HepG2 (cell line): ENCODE results near the gene MARVELD3. TPM values are rescaled to one million over a fixed set of nuclear protein-coding genes. Genes with fewer than 3 reads are reported as not detected.

Source experiments
- ARNT2 ChIP-seq: sonication (generic); formaldehyde crosslinking; IDR thresholded peaks from 2 replicates; pipeline ENCODE4 v1.8.0; 2022; ENCODE audit warnings: mild to moderate bottlenecking, low read depth, missing genetic modification reagents, moderate library complexity
- BRD4 ChIP-seq: sonication (generic); formaldehyde crosslinking; IDR thresholded peaks from 2 replicates; pipeline ENCODE4 v1.4.0; 2020; ENCODE audit warnings: missing genetic modification reagents
- KDM1A ChIP-seq: IDR thresholded peaks from 2 replicates; pipeline ENCODE4 v1.6.1; 2016; ENCODE audit warnings: missing compliant biosample characterization
- RBFOX2 ChIP-seq: fragments of 200-400 bp; formaldehyde crosslinking; IDR thresholded peaks from 2 replicates; pipeline ENCODE4 v1.6.1; 2017; ENCODE audit warnings: low read depth, mild to moderate bottlenecking, low read length
- REXO4 ChIP-seq: sonication (generic); formaldehyde crosslinking; IDR thresholded peaks from 2 replicates; pipeline ENCODE4 v1.8.0; 2022; ENCODE audit warnings: missing genetic modification reagents, mild to moderate bottlenecking, borderline replicate concordance
- SAFB2 ChIP-seq: sonication (generic); formaldehyde crosslinking; IDR thresholded peaks from 2 replicates; pipeline ENCODE4 v1.5.1; 2020; ENCODE audit warnings: missing genetic modification reagents, low read depth, mild to moderate bottlenecking, borderline replicate concordance
- TCF7L2 ChIP-seq: IDR thresholded peaks from 2 replicates; pipeline ENCODE4 v1.6.1; 2011; ENCODE audit warnings: mild to moderate bottlenecking, low read depth, low read length, moderate library complexity
- polyA plus RNA-seq, 8 experiments: library from polyadenylated mRNA; depleted of rRNA in 3 of 8; stranded (reverse) in 7 of 8; unstranded in 1 of 8; fragments of >200 nt; fragmentation: Illumina TruSeq in 4 of 8; extraction: Trizol in 4 of 8; gene quantifications; 2 replicates each; pipeline versions ENCODE4 v1.2.1 to v1.2.3, GENCODE V29; 2011 to 2016; ENCODE audit warnings: low read depth in 4 of 8, missing spikeins in 1 of 8, mixed read lengths in 1 of 8; ENCODE audit not compliant: insufficient read depth in 1 of 8
- total RNA-seq, 5 experiments: library from RNA; depleted of rRNA; stranded (reverse); fragments of >200 nt; fragmentation: Illumina TruSeq; extraction: Trizol; gene quantifications; 2 replicates each; pipeline ENCODE4 v1.2.3, GENCODE V29; 2016; ENCODE audit warnings: low read depth in 1 of 5
- TF ChIP-seq, protein P1 (sequence below): sonication (generic); formaldehyde crosslinking; conservative IDR thresholded peaks from 2 replicates; pipeline ENCODE4 v1.4.0; 2020; ENCODE audit warnings: mild to moderate bottlenecking, missing genetic modification reagents, moderate library complexity
- TF ChIP-seq, protein P2 (sequence below): IDR thresholded peaks from 2 replicates; pipeline ENCODE4 v1.6.1; 2018; ENCODE audit warnings: missing genetic modification reagents, mild to moderate bottlenecking, missing compliant biosample characterization
- TF ChIP-seq, protein P3 (sequence below): sonication (generic); formaldehyde crosslinking; IDR thresholded peaks from 2 replicates; pipeline ENCODE4 v1.4.0; 2020; ENCODE audit warnings: missing genetic modification reagents
- TF ChIP-seq, protein P4 (sequence below): IDR thresholded peaks from 2 replicates; pipeline ENCODE4 v1.6.1; 2016
- TF ChIP-seq, protein P5 (sequence below): sonication (generic); formaldehyde crosslinking; conservative IDR thresholded peaks from 2 replicates; pipeline ENCODE4 v1.8.0; 2022; ENCODE audit warnings: mild to moderate bottlenecking, moderate library complexity, missing genetic modification reagents
- TF ChIP-seq, protein P6 (sequence below): sonication (generic); formaldehyde crosslinking; IDR thresholded peaks from 2 replicates; pipeline ENCODE4 v1.5.0; 2020; ENCODE audit warnings: missing genetic modification reagents, mild to moderate bottlenecking, borderline replicate concordance

The MARVELD3 gene
- total and polyA plus RNA-seq, 2 of the 13 experiments (the other 11 are each of a cell fraction or from before 2014, with no cell fraction given) = 4.8 to 5.6 TPM

DNA sequence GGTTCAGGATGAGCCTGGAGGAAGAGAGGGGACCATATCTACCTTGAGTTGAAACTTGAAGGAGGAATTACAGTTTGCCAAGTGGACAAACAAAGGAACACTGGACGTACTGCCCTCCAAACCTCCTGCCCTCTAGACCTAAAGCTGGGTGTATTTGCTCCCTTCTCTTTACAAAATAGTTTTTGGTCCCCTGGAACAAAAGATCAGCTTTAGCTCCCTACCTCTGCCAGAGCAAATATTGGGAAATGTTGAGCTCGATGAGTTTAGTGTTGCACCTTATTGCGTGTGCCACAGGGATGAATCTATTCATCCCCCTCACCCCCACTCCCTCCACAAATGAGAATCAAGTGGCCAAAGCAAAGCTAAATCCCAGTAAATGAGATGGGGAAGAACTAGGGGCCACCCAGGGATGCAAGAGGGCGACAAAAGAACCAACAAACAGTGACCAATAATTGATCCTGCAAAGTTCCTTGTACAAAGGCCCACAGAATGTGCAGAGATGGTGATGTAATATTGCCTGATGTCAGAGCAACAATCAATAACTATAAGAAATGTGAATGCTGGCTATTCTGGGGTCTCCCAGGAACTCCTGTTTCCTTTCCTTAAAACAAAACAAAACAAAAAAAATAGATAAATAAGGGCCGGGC is 31.9 kb upstream of the MARVELD3 start (continued):
- TF ChIP-seq, protein P1, sequence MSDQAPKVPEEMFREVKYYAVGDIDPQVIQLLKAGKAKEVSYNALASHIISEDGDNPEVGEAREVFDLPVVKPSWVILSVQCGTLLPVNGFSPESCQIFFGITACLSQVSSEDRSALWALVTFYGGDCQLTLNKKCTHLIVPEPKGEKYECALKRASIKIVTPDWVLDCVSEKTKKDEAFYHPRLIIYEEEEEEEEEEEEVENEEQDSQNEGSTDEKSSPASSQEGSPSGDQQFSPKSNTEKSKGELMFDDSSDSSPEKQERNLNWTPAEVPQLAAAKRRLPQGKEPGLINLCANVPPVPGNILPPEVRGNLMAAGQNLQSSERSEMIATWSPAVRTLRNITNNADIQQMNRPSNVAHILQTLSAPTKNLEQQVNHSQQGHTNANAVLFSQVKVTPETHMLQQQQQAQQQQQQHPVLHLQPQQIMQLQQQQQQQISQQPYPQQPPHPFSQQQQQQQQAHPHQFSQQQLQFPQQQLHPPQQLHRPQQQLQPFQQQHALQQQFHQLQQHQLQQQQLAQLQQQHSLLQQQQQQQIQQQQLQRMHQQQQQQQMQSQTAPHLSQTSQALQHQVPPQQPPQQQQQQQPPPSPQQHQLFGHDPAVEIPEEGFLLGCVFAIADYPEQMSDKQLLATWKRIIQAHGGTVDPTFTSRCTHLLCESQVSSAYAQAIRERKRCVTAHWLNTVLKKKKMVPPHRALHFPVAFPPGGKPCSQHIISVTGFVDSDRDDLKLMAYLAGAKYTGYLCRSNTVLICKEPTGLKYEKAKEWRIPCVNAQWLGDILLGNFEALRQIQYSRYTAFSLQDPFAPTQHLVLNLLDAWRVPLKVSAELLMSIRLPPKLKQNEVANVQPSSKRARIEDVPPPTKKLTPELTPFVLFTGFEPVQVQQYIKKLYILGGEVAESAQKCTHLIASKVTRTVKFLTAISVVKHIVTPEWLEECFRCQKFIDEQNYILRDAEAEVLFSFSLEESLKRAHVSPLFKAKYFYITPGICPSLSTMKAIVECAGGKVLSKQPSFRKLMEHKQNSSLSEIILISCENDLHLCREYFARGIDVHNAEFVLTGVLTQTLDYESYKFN (CRISPR knock-in tag) = peak; percentile 87
- TF ChIP-seq, protein P2, sequence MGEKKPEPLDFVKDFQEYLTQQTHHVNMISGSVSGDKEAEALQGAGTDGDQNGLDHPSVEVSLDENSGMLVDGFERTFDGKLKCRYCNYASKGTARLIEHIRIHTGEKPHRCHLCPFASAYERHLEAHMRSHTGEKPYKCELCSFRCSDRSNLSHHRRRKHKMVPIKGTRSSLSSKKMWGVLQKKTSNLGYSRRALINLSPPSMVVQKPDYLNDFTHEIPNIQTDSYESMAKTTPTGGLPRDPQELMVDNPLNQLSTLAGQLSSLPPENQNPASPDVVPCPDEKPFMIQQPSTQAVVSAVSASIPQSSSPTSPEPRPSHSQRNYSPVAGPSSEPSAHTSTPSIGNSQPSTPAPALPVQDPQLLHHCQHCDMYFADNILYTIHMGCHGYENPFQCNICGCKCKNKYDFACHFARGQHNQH (CRISPR knock-in tag) = peak; percentile 65; the same call in 1 of the 2 replicates
- TF ChIP-seq, protein P3, sequence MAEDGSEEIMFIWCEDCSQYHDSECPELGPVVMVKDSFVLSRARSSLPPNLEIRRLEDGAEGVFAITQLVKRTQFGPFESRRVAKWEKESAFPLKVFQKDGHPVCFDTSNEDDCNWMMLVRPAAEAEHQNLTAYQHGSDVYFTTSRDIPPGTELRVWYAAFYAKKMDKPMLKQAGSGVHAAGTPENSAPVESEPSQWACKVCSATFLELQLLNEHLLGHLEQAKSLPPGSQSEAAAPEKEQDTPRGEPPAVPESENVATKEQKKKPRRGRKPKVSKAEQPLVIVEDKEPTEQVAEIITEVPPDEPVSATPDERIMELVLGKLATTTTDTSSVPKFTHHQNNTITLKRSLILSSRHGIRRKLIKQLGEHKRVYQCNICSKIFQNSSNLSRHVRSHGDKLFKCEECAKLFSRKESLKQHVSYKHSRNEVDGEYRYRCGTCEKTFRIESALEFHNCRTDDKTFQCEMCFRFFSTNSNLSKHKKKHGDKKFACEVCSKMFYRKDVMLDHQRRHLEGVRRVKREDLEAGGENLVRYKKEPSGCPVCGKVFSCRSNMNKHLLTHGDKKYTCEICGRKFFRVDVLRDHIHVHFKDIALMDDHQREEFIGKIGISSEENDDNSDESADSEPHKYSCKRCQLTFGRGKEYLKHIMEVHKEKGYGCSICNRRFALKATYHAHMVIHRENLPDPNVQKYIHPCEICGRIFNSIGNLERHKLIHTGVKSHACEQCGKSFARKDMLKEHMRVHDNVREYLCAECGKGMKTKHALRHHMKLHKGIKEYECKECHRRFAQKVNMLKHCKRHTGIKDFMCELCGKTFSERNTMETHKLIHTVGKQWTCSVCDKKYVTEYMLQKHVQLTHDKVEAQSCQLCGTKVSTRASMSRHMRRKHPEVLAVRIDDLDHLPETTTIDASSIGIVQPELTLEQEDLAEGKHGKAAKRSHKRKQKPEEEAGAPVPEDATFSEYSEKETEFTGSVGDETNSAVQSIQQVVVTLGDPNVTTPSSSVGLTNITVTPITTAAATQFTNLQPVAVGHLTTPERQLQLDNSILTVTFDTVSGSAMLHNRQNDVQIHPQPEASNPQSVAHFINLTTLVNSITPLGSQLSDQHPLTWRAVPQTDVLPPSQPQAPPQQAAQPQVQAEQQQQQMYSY (CRISPR knock-in tag) = no peak
- TF ChIP-seq BRD4 (CRISPR knock-in tag) = no peak
- peak; percentile 57; the same call in 1 of the 2 replicates for TF ChIP-seq RBFOX2
- TF ChIP-seq, protein P4, sequence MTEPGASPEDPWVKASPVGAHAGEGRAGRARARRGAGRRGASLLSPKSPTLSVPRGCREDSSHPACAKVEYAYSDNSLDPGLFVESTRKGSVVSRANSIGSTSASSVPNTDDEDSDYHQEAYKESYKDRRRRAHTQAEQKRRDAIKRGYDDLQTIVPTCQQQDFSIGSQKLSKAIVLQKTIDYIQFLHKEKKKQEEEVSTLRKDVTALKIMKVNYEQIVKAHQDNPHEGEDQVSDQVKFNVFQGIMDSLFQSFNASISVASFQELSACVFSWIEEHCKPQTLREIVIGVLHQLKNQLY (CRISPR knock-in tag) = no peak
- 0 out of 2 replicates have a peak, but pooled peaks have one; percentile 65 for TF ChIP-seq KDM1A (CRISPR knock-in tag)
- no peak; the same call in 1 of the 2 replicates for TF ChIP-seq TCF7L2
- no peak for TF ChIP-seq ARNT2
- TF ChIP-seq, protein P5, sequence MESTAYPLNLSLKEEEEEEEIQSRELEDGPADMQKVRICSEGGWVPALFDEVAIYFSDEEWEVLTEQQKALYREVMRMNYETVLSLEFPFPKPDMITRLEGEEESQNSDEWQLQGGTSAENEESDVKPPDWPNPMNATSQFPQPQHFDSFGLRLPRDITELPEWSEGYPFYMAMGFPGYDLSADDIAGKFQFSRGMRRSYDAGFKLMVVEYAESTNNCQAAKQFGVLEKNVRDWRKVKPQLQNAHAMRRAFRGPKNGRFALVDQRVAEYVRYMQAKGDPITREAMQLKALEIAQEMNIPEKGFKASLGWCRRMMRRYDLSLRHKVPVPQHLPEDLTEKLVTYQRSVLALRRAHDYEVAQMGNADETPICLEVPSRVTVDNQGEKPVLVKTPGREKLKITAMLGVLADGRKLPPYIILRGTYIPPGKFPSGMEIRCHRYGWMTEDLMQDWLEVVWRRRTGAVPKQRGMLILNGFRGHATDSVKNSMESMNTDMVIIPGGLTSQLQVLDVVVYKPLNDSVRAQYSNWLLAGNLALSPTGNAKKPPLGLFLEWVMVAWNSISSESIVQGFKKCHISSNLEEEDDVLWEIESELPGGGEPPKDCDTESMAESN (CRISPR knock-in tag) = peak; percentile 59; the same call in 1 of the 2 replicates
- TF ChIP-seq, protein P6, sequence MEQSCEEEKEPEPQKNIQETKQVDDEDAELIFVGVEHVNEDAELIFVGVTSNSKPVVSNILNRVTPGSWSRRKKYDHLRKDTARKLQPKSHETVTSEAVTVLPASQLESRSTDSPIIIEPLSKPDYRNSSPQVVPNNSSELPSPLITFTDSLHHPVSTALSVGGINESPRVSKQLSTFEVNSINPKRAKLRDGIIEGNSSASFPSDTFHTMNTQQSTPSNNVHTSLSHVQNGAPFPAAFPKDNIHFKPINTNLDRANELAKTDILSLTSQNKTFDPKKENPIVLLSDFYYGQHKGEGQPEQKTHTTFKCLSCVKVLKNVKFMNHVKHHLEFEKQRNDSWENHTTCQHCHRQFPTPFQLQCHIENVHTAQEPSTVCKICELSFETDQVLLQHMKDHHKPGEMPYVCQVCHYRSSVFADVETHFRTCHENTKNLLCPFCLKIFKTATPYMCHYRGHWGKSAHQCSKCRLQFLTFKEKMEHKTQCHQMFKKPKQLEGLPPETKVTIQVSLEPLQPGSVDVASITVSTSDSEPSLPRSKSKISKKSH (CRISPR knock-in tag) = no peak
- TF ChIP-seq SAFB2 (CRISPR knock-in tag) = 0 out of 2 replicates have a peak, but pooled peaks have one; percentile 38
- TF ChIP-seq REXO4 (CRISPR knock-in tag) = no peak
